Upper lobe of left lung (tissue), 6 donors: Measurements from ENCODE around the gene ANKS3. TPM values are rescaled to one million over a fixed set of nuclear protein-coding genes. Genes with fewer than 3 reads are reported as not detected.

Source experiments
- ATAC-seq, 2 donors: fragments of 200-7000 bp; cut with Tn5 transposase; one replicate each; pipeline ENCODE4 v1.9.1; 2022; ENCODE audit warnings: mild to moderate bottlenecking in 2 of 2, moderate library complexity in 2 of 2; ENCODE audit not compliant: low FRiP score in 2 of 2
- DNase-seq, 2 donors: peaks; one replicate each; pipeline ENCODE4 v3.0.0-alpha.2; 2019 to 2020
- H3K27ac ChIP-seq, 4 donors: fragments of 200-600 bp; sonication (generic); one replicate each; pipeline ENCODE4 v1.5.1; 2016 to 2019
- H3K27me3 ChIP-seq, 4 donors: fragments of 200-600 bp; sonication (generic); one replicate each; pipeline ENCODE4 v1.5.1; 2017 to 2019
- H3K36me3 ChIP-seq, 4 donors: fragments of 200-600 bp; sonication (generic); one replicate each; pipeline ENCODE4 v1.5.1; 2016 to 2019
- H3K4me1 ChIP-seq, 4 donors: fragments of 200-600 bp; sonication (generic); one replicate each; pipeline ENCODE4 v1.5.1; 2018 to 2019
- H3K4me3 ChIP-seq, 4 donors: fragments of 200-600 bp; sonication (generic); one replicate each; pipeline ENCODE4 v1.5.1; 2017 to 2019; ENCODE audit warnings: mild to moderate bottlenecking in 2 of 4, moderate library complexity in 1 of 4
- H3K9me3 ChIP-seq, 4 donors: fragments of 200-600 bp; sonication (generic); one replicate each; pipeline ENCODE4 v1.5.1; 2018 to 2019
- CTCF ChIP-seq, 6 experiments: fragments of 450-650 bp in 4 of 6; fragments of 200-600 bp in 2 of 6; sonication (generic) in 2 of 6; IDR thresholded peaks; one replicate each; pipeline ENCODE4 v1.5.1; 2016 to 2019; ENCODE audit warnings: antibody characterized with exemption in 6 of 6
- EP300 ChIP-seq, 4 donors: sonication (generic); formaldehyde crosslinking; IDR thresholded peaks; one replicate each; pipeline ENCODE4 v1.5.1; 2017; ENCODE audit warnings: antibody characterized with exemption in 4 of 4, control low read depth in 2 of 4
- POLR2A ChIP-seq, 4 donors: fragments of 450-650 bp; IDR thresholded peaks; one replicate each; pipeline ENCODE4 v1.5.1; 2016 to 2017; ENCODE audit warnings: antibody characterized with exemption in 4 of 4, mild to moderate bottlenecking in 2 of 4
- POLR2AphosphoS5 ChIP-seq, 2 donors: sonication (generic); formaldehyde crosslinking; IDR thresholded peaks; one replicate each; pipeline ENCODE4 v1.5.1; 2017; ENCODE audit warnings: antibody characterized with exemption in 2 of 2
- WGBS, 2 donors: methylation state at CpG; one replicate each; pipeline ENCODE4 v1.1.5; 2017 to 2018; 5-methylcytosine and 5-hydroxymethylcytosine counted together
- total RNA-seq, 6 donors: library from RNA; depleted of rRNA in 4 of 6; stranded (reverse); fragments of >200 nt in 4 of 6; gene quantifications; one replicate each; pipeline versions ENCODE4 v1.1.0 to v1.2.1, GENCODE V29; 2016 to 2021
- donor health status: DM: no; HTN: no; CAD: no; lungs with moderate emphysema.
- donor health status: DM: no; HTN: yes; CAD: no; lungs with severe emphysema.

Gene ANKS3
- total RNA-seq, 6 donors from 2014 or later: 17.9 to 67.1 (median 20.0) TPM

DNA sequence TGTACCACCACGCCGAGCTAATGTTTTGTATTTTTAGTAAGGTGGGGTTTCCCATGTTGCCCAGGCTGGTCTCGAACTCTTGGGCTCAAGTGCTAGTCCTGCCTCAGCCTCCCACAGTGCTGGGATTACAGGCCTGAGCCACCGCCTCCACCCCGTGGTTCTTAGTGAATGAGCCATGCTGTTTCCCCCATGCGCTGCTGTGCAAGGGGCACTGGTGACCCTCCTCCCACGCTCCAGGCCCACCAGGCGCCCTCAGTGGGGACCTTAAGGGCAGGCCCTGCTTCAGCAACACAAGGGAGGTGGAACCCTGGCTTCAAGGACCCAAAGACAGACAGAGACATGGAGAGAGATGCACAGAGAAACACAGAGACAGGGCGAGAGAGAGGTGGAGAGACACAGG, 56.1 kb downstream of the ANKS3 start:
- ATAC-seq (no peak), DNase-seq (no peak)
- Histone ChIP-seq H3K4me3 (no peak overlapping the region), H3K36me3 (peaks cover 0 to 80% (median 49%) of the 10 kb centered on the region in 4 donors), H3K27me3 (no peaks in the 10 kb centered on the region), H3K27ac (peak overlapping the region in 1 of 4 donors; percentile 17), H3K9me3 (no peaks in the 10 kb centered on the region), H3K4me1 (peaks cover 6 to 48% (median 38%) of the 10 kb centered on the region in 4 donors)
- TF ChIP-seq POLR2A (IDR thresholded peaks at IDR 0.05) (no peak), CTCF (IDR thresholded peaks at IDR 0.05) (no peak), POLR2AphosphoS5 (IDR thresholded peaks at IDR 0.05) (no peak), EP300 (IDR thresholded peaks at IDR 0.05) (no peak)
- 89 to 94% methylated on average over 9 of the region's 9 CpGs for WGBS, 2 donors

DNA sequence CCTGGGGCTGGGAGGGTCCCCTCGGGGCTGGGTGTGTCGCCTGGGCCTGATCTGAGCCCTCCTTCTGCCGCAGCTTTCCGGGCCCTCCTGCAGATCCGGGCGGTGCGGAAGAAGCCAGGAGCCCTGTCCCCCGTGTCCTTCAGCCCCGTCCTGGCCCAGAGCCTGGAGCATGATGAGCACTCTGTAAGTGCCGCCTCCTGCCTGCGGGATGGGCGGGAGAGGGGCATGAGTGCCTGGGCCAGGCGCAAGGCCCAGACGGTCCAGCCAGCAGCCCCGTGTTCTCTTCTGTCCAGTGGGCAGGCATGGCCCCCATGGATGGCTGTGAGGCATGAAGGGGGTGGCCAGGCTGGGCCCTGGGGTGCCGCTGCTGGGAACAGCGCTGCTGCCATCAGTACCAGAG, 56.7 kb downstream of the ANKS3 start:
- peaks cover 4 to 41% (median 33%) of the 10 kb centered on the region in 4 donors for H3K4me1 ChIP-seq
- peaks cover 0 to 80% (median 43%) of the 10 kb centered on the region in 4 donors for H3K36me3 ChIP-seq
- no peaks in the 10 kb centered on the region for H3K9me3 ChIP-seq
- H3K27ac ChIP-seq: peak overlapping the region in 2 of 4 donors; percentile 17 to 60
- ATAC-seq (no peak), DNase-seq (peak; percentile 74 to 76)
- TF ChIP-seq CTCF (IDR thresholded peaks at IDR 0.05): no peak
- TF ChIP-seq POLR2AphosphoS5 (IDR thresholded peaks at IDR 0.05): no peak
- TF ChIP-seq EP300 (IDR thresholded peaks at IDR 0.05): no peak
- no peak for TF ChIP-seq POLR2A (IDR thresholded peaks at IDR 0.05)
- H3K27me3 ChIP-seq: no peaks in the 10 kb centered on the region
- WGBS, 2 donors: 63 to 94% methylated on average over 10 to 16 of the region's 17 CpGs
- H3K4me3 ChIP-seq: no peak overlapping the region

DNA sequence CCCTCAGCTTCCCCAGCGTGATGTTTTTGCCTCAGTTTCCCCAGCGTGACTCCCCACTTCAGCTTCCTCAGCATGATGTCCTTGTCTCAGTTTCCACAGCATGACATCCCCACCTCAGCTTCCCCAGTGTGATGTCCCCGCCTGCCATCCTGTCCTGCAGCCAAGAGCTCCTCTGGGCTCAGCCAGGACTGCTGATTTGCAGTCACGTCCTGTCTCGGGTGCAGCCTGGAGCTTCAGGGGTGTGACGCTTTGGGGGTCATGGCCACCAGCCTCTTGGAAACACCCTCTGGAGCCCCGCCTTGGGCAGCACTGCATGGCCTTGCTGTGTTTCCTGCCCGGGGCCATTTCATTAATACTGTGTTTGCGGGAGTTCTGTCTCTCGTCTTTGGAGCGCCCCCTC, 57.2 kb downstream of the ANKS3 start:
- Histone ChIP-seq H3K4me3 (no peak overlapping the region), H3K36me3 (peaks cover 0 to 80% (median 39%) of the 10 kb centered on the region in 4 donors), H3K27ac (peak overlapping the region in 2 of 4 donors; percentile 17 to 60), H3K27me3 (no peaks in the 10 kb centered on the region), H3K4me1 (peaks cover 3 to 41% (median 30%) of the 10 kb centered on the region in 4 donors), H3K9me3 (no peaks in the 10 kb centered on the region)
- DNase-seq: no peak
- TF ChIP-seq EP300 (IDR thresholded peaks at IDR 0.05) (no peak), CTCF (IDR thresholded peaks at IDR 0.05) (no peak), POLR2AphosphoS5 (IDR thresholded peaks at IDR 0.05) (no peak), POLR2A (IDR thresholded peaks at IDR 0.05) (no peak)
- ATAC-seq: no peak
- 68 to 83% methylated on average over 11 of the region's 11 CpGs for WGBS, 2 donors

- H3K27ac ChIP-seq: peak overlapping the region in 2 of 4 donors; percentile 17 to 60
- WGBS, 2 donors: 67 to 77% methylated on average over 9 to 22 of the region's 23 CpGs
- H3K27me3 ChIP-seq: no peaks in the 10 kb centered on the region
- no peak overlapping the region for H3K4me3 ChIP-seq
- no peaks in the 10 kb centered on the region for H3K9me3 ChIP-seq
- no peak for ATAC-seq
- peak in 1 of 2 donors; percentile 78 for DNase-seq
- H3K4me1 ChIP-seq: peaks cover 3 to 36% (median 28%) of the 10 kb centered on the region in 4 donors
- H3K36me3 ChIP-seq: peaks cover 0 to 80% (median 44%) of the 10 kb centered on the region in 4 donors
- TF ChIP-seq CTCF (IDR thresholded peaks at IDR 0.05): no peak
- TF ChIP-seq POLR2AphosphoS5 (IDR thresholded peaks at IDR 0.05): no peak
- TF ChIP-seq POLR2A (IDR thresholded peaks at IDR 0.05): no peak
- no peak for TF ChIP-seq EP300 (IDR thresholded peaks at IDR 0.05)
These were observed 57.9 kb downstream of the ANKS3 start for GRCh38 chr16:4675864-4676786.
